ENCODE data around the gene ROR1. TPM values are rescaled to one million over a fixed set of nuclear protein-coding genes. Genes with fewer than 3 reads are reported as not detected.
A peak's percentile ranks its signal among the peaks of the same experiment; 100 is the strongest.

Gene ROR1
- total RNA-seq: 1 to 10 TPM in 3 of 4 donors, under 1 TPM in 1; 0.73 to 2.6 (median 1.4) TPM

DNA sequence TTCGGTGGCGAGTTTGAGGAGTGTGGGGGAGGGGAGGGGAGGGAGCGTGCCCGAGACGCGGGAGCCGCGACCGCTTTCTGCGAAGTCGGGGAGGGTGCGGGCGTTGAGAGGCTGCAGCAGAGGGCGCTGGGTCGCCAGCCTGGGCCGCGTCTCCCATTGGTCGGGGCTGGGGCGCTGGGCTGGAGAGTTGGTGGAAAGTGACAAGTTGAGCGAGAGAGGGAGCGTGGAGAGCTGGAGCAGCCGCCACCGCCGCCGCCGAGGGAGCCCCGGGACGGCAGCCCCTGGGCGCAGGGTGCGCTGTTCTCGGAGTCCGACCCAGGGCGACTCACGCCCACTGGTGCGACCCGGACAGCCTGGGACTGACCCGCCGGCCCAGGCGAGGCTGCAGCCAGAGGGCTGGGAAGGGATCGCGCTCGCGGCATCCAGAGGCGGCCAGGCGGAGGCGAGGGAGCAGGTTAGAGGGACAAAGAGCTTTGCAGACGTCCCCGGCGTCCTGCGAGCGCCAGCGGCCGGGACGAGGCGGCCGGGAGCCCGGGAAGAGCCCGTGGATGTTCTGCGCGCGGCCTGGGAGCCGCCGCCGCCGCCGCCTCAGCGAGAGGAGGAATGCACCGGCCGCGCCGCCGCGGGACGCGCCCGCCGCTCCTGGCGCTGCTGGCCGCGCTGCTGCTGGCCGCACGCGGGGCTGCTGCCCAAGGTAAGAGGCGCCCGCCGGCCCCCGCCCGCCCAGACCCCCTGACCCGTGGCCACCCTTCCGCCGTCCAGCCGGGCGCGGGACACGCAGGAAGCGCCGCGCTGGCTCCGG lies at the start of gene ROR1:
TSS of gene ROR1 (plus strand) at position 203 of the 802 bp plus-strand sequence.
- H3K4me1 ChIP-seq: peaks cover 4% of the 10 kb centered on the region in 2 donors
- no peaks in the 10 kb centered on the region for H3K27me3 ChIP-seq
- H3K27ac ChIP-seq: peak within 1 kb of the TSS in 1 of 3 donors; percentile 51
- DNase-seq: peak; percentile 80 to 82
- no peaks in the 10 kb centered on the region for H3K36me3 ChIP-seq
- no peaks in the 10 kb centered on the region for H3K9me3 ChIP-seq
- peak within 1 kb of the TSS in 2 of 3 donors; percentile 28 to 38 for H3K4me3 ChIP-seq (replicated peaks in 1 of 3)
- intact Hi-C loops (cut with DNase I): loop anchor here (10.0 kb wide), 1 partner anchor 361 kb away; no protein-coding TSS in a partner anchor
- WGBS, 2 donors: 1% methylated on average over 24 to 45 of the region's 99 CpGs
- TF ChIP-seq, protein P1, sequence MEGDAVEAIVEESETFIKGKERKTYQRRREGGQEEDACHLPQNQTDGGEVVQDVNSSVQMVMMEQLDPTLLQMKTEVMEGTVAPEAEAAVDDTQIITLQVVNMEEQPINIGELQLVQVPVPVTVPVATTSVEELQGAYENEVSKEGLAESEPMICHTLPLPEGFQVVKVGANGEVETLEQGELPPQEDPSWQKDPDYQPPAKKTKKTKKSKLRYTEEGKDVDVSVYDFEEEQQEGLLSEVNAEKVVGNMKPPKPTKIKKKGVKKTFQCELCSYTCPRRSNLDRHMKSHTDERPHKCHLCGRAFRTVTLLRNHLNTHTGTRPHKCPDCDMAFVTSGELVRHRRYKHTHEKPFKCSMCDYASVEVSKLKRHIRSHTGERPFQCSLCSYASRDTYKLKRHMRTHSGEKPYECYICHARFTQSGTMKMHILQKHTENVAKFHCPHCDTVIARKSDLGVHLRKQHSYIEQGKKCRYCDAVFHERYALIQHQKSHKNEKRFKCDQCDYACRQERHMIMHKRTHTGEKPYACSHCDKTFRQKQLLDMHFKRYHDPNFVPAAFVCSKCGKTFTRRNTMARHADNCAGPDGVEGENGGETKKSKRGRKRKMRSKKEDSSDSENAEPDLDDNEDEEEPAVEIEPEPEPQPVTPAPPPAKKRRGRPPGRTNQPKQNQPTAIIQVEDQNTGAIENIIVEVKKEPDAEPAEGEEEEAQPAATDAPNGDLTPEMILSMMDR (IDR thresholded peaks at IDR 0.05): peak in 5 of 6 experiments; percentile 31 to 71 (median 58)
- TF ChIP-seq POLR2A (IDR thresholded peaks at IDR 0.05): no peak

DNA sequence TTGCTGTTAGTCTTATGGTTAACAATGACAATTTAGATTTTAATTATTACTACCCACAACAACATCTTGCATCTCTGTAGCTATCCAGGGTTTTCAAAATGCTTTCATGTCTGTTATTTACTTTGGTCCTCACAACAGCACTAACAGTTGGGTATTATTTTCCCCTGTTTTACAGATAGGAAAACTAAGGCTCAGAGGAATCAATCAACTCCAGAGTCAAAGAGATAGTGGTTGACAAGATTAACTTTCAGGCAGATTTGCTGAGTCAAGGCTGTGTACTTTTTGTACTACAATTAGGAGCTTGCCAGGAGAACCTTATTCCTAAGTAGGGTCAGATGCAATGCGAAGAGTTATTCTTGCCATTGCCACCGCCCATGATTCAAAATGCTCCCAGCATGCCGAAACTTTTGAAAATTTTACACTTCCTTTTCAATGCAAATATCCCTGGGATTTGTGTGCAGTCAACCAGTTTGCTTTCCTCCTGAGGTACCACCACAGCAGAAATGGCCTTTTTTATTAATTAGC lies 49.4 kb upstream of the ROR1 start:
- Histone ChIP-seq H3K36me3 (no peaks in the 10 kb centered on the region), H3K27me3 (no peaks in the 10 kb centered on the region), H3K4me1 (peaks cover 0 to 5% of the 10 kb centered on the region in 2 donors), H3K4me3 (replicated peaks in 1 of 3) (no peak overlapping the region), H3K9me3 (no peaks in the 10 kb centered on the region), H3K27ac (no peak overlapping the region)
- DNase-seq: no peak
- intact Hi-C loops (cut with DNase I): no loop called here
- no peak for TF ChIP-seq POLR2A (IDR thresholded peaks at IDR 0.05)
- TF ChIP-seq, protein P1 (IDR thresholded peaks at IDR 0.05): no peak
- 89 to 94% methylated on average over 3 of the region's 3 CpGs for WGBS, 2 donors

DNA sequence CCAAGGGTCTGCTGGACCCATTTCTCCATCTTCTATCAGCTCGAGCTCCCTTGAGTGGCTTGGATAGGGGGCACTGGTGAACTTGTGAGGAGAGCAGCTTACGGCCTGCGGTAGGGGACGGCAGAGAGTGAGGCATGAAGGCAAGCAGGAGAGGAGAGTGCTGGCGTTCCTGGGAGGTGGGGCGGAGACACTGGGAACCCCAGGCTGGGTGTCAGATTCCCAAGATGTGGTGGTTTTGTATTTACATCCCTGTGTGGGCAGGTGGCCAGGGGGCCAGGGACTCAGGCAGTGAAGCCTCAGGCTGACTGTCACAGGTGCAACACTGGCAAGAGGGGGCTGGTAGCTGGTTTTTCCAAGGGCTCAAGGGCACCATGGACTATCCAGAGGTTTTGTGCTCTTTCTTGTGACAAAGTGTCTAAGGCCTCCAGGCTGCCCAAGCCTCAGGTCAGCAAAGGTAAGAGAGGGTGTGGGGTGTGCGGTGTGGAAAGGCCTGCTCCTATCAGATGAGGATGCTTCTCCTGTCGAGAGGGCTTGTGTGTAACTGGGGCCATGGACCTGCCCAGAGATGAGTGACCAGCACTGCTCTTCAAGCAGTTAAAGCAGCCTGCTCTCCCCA lies 45.1 kb upstream of the ROR1 start:
- Histone ChIP-seq H3K4me1 (no peaks in the 10 kb centered on the region), H3K27me3 (no peaks in the 10 kb centered on the region), H3K4me3 (replicated peaks in 1 of 3) (no peak overlapping the region), H3K36me3 (no peaks in the 10 kb centered on the region), H3K27ac (no peak overlapping the region), H3K9me3 (no peaks in the 10 kb centered on the region)
- intact Hi-C loops (cut with DNase I): no loop called here
- DNase-seq: no peak
- 81 to 87% methylated on average over 7 to 8 of the region's 8 CpGs for WGBS, 2 donors
- TF ChIP-seq, protein P1 (IDR thresholded peaks at IDR 0.05): no peak
- TF ChIP-seq POLR2A (IDR thresholded peaks at IDR 0.05): no peak

DNA sequence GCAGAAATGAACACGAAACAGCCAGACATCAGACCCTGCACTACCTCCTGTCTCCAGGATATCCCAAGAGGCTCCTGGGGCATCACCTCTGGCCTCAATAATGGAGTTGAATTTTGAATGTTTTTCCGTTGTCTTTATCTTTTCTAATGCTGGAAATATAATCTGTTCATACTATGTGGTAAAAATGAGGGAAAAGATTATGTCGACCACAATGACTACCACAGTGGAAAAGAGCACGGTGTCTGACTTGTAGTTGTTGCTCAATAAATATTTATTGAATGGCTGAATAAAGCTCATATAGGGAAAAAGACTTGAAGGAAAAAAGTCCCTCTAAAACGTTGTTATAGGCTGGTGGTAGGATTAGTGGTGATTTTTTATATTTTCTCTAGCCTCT lies 44.6 kb upstream of the ROR1 start:
- intact Hi-C loops (cut with DNase I): no loop called here
- Histone ChIP-seq H3K27ac (no peak overlapping the region), H3K9me3 (no peaks in the 10 kb centered on the region), H3K36me3 (no peaks in the 10 kb centered on the region), H3K4me3 (replicated peaks in 1 of 3) (no peak overlapping the region), H3K27me3 (no peaks in the 10 kb centered on the region), H3K4me1 (no peaks in the 10 kb centered on the region)
- no peak for DNase-seq
- WGBS, 2 donors: 83 to 85% methylated on average over 5 of the region's 5 CpGs
- no peak for TF ChIP-seq POLR2A (IDR thresholded peaks at IDR 0.05)
- TF ChIP-seq, protein P1 (IDR thresholded peaks at IDR 0.05): no peak

DNA sequence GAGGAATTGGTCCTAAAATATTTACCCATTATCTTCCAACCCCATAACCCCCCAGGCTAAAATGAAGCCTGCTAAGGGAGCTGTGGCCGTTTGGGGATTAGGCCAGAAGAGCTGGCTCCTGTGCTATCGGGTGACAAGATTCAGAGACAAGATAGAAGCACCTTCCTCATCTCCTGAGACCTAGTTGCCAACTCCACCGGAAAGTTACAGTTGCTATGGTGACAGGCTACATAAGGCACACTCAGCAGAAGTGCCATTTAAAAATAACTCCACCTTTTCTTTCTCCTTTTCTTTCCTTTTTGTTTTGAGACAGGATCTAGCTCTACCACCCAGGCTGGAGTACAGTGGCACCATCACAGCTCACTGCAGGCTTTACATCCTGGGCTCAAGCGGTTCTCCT lies 43.6 kb upstream of the ROR1 start:
- Histone ChIP-seq H3K27ac (no peak overlapping the region), H3K9me3 (no peaks in the 10 kb centered on the region), H3K27me3 (no peaks in the 10 kb centered on the region), H3K36me3 (no peaks in the 10 kb centered on the region), H3K4me1 (no peaks in the 10 kb centered on the region), H3K4me3 (replicated peaks in 1 of 3) (no peak overlapping the region)
- intact Hi-C loops (cut with DNase I): no loop called here
- no peak for DNase-seq
- WGBS, 2 donors: 48 to 58% methylated on average over 4 of the region's 4 CpGs
- no peak for TF ChIP-seq POLR2A (IDR thresholded peaks at IDR 0.05)
- TF ChIP-seq, protein P1 (IDR thresholded peaks at IDR 0.05): no peak

Measured in thyroid gland (tissue), 4 donors.